DND-41 (cell line): ENCODE results near the gene NUP37.

Experiments used
- EZH2 ChIP-seq: IDR thresholded peaks from 3 replicates; pipeline ENCODE4 v1.6.1; 2012; ENCODE audit warnings: borderline replicate concordance, low read depth, mild to moderate bottlenecking, moderate library complexity, low read length, inconsistent platforms; ENCODE audit not compliant: severe bottlenecking
- TF ChIP-seq, protein P1 (sequence below): IDR thresholded peaks from 2 replicates; pipeline ENCODE4 v1.5.1; 2012; ENCODE audit warnings: borderline replicate concordance, low read length, moderate library complexity, mild to moderate bottlenecking; ENCODE audit not compliant: poor library complexity, severe bottlenecking; ENCODE audit errors: extremely low read depth

DNA sequence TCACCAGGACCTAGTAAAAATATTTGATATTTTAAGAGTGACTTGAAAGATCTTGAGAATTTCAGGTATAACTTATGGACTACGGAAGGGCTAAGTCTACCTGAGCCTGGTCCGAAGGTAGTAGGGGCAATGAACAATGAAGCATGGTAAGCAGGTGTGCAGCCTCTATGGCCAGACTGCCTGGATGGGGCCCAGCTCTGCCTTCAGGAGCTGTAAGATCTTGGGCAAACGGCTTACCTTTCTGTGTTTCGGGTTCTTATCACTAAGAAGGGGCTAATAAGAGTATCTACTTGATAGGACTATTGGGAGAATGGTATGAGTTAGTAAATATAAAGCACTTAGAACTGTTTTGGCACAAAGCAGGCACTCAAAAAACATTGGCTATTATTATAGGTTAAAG is 39.1 kb downstream of the NUP37 start:
- TF ChIP-seq, protein P1, sequence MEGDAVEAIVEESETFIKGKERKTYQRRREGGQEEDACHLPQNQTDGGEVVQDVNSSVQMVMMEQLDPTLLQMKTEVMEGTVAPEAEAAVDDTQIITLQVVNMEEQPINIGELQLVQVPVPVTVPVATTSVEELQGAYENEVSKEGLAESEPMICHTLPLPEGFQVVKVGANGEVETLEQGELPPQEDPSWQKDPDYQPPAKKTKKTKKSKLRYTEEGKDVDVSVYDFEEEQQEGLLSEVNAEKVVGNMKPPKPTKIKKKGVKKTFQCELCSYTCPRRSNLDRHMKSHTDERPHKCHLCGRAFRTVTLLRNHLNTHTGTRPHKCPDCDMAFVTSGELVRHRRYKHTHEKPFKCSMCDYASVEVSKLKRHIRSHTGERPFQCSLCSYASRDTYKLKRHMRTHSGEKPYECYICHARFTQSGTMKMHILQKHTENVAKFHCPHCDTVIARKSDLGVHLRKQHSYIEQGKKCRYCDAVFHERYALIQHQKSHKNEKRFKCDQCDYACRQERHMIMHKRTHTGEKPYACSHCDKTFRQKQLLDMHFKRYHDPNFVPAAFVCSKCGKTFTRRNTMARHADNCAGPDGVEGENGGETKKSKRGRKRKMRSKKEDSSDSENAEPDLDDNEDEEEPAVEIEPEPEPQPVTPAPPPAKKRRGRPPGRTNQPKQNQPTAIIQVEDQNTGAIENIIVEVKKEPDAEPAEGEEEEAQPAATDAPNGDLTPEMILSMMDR: no peak
- no peak for TF ChIP-seq EZH2
